Loucy (cell line): ENCODE results near the gene PTPRN2.

Experiments used
- H2AFZ ChIP-seq: fragments of 200-600 bp; sonication (generic); 2 replicates; pipeline ENCODE4 v1.6.0; 2016; ENCODE audit warnings: antibody characterized with exemption, mild to moderate bottlenecking, low read length, moderate library complexity
- H3F3A ChIP-seq: fragments of 200-600 bp; 2 replicates; pipeline ENCODE4 v1.6.0; 2016; ENCODE audit warnings: antibody characterized with exemption, low read depth, mild to moderate bottlenecking
- H3K27me3 ChIP-seq: fragments of 200-600 bp; sonication (generic); 2 replicates; pipeline ENCODE4 v1.6.1; 2014; ENCODE audit warnings: low read length, mild to moderate bottlenecking; ENCODE audit not compliant: insufficient read depth, poor library complexity, severe bottlenecking
- H3K36me3 ChIP-seq: fragments of 200-600 bp; sonication (generic); 2 replicates; pipeline ENCODE4 v1.6.1; 2016; ENCODE audit warnings: low read length; ENCODE audit not compliant: insufficient read depth
- H3K4me1 ChIP-seq: fragments of 200-600 bp; sonication (generic); 2 replicates; pipeline ENCODE4 v1.5.1; 2014; ENCODE audit warnings: low read length, mild to moderate bottlenecking; ENCODE audit not compliant: insufficient read depth, poor library complexity, severe bottlenecking
- H3K4me2 ChIP-seq: fragments of 200-600 bp; sonication (generic); 2 replicates; pipeline ENCODE4 v1.6.0; 2014; ENCODE audit warnings: antibody characterized with exemption, low read length, low read depth, mild to moderate bottlenecking; ENCODE audit not compliant: poor library complexity, severe bottlenecking
- H3K4me3 ChIP-seq: fragments of 200-600 bp; sonication (generic); 2 replicates; pipeline ENCODE4 v1.5.1; 2014; ENCODE audit warnings: low read length, mild to moderate bottlenecking, mixed read lengths; ENCODE audit not compliant: poor library complexity, severe bottlenecking
- H3K79me2 ChIP-seq: fragments of 200-600 bp; sonication (generic); 2 replicates; pipeline ENCODE4 v1.6.1; 2014; ENCODE audit warnings: low read length; ENCODE audit not compliant: insufficient read depth
- H3K9ac ChIP-seq: fragments of 200-600 bp; sonication (generic); 2 replicates; pipeline ENCODE4 v1.6.0; 2014; ENCODE audit warnings: mild to moderate bottlenecking, low read depth, low read length, moderate library complexity; ENCODE audit not compliant: poor library complexity, severe bottlenecking
- H3K9me2 ChIP-seq: fragments of 200-600 bp; sonication (generic); replicated peaks from 2 replicates; pipeline ENCODE4 v1.6.1; 2016; ENCODE audit warnings: low read depth, low read length, mixed read lengths
- H3K9me3 ChIP-seq: fragments of 200-600 bp; sonication (generic); 2 replicates; pipeline ENCODE4 v1.6.1; 2014; ENCODE audit warnings: mild to moderate bottlenecking, antibody characterized with exemption, low read length, low read depth; ENCODE audit not compliant: insufficient read depth
- H4K20me1 ChIP-seq: fragments of 200-600 bp; sonication (generic); 2 replicates; pipeline ENCODE4 v1.6.0; 2014; ENCODE audit warnings: antibody characterized with exemption, low read length, mild to moderate bottlenecking; ENCODE audit not compliant: insufficient read depth, poor library complexity, severe bottlenecking
- CTCF ChIP-seq: fragments of 200-600 bp; sonication (generic); conservative IDR thresholded peaks from 2 replicates; pipeline ENCODE4 v1.5.1; 2014; ENCODE audit warnings: mild to moderate bottlenecking, antibody characterized with exemption, low read length
- EZH2phosphoT487 ChIP-seq: fragments of 200-600 bp; IDR thresholded peaks from 2 replicates; pipeline ENCODE4 v1.6.1; 2018; ENCODE audit warnings: antibody characterized with exemption, mild to moderate bottlenecking, moderate library complexity, borderline replicate concordance

The PTPRN2 gene

GRCh38 chr7:158244430-158244829 is 343.2 kb downstream of the PTPRN2 start:
- no peaks in the 10 kb centered on the region for H3K4me1 ChIP-seq
- TF ChIP-seq CTCF (no peak), EZH2phosphoT487 (no peak)
- no peak overlapping the region for H3K4me2 ChIP-seq
- H3K9me3 ChIP-seq, result peaks cover 14% of the 10 kb centered on the region; the same call in 1 of the 2 replicates
- no peak overlapping the region for H3K4me3 ChIP-seq
- no peaks in the 10 kb centered on the region for H3K9me2 ChIP-seq
- H3K36me3 ChIP-seq, result no peaks in the 10 kb centered on the region
- H2AFZ ChIP-seq, result no peak overlapping the region
- H3K27me3 ChIP-seq, result no peaks in the 10 kb centered on the region
- H3K9ac ChIP-seq, result no peak overlapping the region
- no peaks in the 10 kb centered on the region for H3F3A ChIP-seq
- no peaks in the 10 kb centered on the region for H4K20me1 ChIP-seq
- H3K79me2 ChIP-seq, result no peaks in the 10 kb centered on the region

GRCh38 chr7:158241919-158242318 is 345.7 kb downstream of the PTPRN2 start:
- Histone ChIP-seq H3K4me2 (no peak overlapping the region), H3K36me3 (no peaks in the 10 kb centered on the region), H3K9ac (no peak overlapping the region), H3K4me3 (no peak overlapping the region), H2AFZ (no peak overlapping the region), H3K27me3 (no peaks in the 10 kb centered on the region), H4K20me1 (no peaks in the 10 kb centered on the region), H3K9me2 (no peaks in the 10 kb centered on the region), H3K9me3 (peaks cover 10% of the 10 kb centered on the region; the same call in 1 of the 2 replicates), H3K79me2 (no peaks in the 10 kb centered on the region), H3F3A (no peaks in the 10 kb centered on the region), H3K4me1 (no peaks in the 10 kb centered on the region)
- TF ChIP-seq CTCF (no peak), EZH2phosphoT487 (no peak)

GRCh38 chr7:158240801-158241200 is 346.8 kb downstream of the PTPRN2 start:
- Histone ChIP-seq H3K36me3 (no peaks in the 10 kb centered on the region), H3K4me2 (no peak overlapping the region), H3F3A (no peaks in the 10 kb centered on the region), H3K27me3 (no peaks in the 10 kb centered on the region), H3K9ac (no peak overlapping the region), H3K9me2 (no peaks in the 10 kb centered on the region), H3K79me2 (no peaks in the 10 kb centered on the region), H3K9me3 (peaks cover 10% of the 10 kb centered on the region; the same call in 1 of the 2 replicates), H3K4me1 (no peaks in the 10 kb centered on the region), H2AFZ (no peak overlapping the region), H3K4me3 (no peak overlapping the region), H4K20me1 (no peaks in the 10 kb centered on the region)
- no peak for TF ChIP-seq EZH2phosphoT487
- no peak for TF ChIP-seq CTCF
